ENCODE measurements around the gene PDS5B.

The PDS5B gene

DNA sequence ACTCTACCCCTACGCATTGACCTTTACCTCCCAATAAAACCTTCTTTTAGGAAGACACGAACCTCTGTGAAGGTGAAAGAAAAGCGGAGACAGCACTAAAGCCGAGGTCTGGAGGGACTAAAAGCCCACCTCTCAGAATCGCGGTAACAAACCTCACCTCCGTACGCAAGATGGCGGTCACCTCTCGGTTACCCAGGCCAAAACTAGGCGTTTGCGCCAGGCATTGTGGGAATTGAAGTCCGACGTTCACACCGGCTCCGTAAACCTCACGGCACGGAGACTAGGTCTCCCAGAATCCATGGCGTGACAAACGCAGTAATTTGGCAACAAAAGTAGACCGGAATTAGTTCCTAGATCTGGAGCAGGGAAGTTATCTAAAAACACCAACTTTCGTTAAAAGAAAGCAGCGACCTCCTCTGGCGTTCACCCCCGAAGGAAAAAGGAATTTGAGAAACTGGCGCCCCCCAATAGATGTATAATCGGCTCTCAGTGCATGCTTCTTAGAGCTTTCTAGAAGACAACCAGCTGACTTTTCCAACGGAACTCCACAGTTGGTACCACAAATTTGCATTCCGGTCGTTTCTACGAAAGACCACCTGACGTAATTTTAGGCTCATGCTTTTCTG, 47.5 kb upstream of the PDS5B start, which contains the start of gene N4BP2L2 (continued):
- TF ChIP-seq ZBTB10 (tag by site-specific recombination; IDR thresholded peaks at IDR 0.05) (0 out of 2 replicates have a peak, but pooled peaks have one; percentile 14), ZNF133 (tag by site-specific recombination; IDR thresholded peaks at IDR 0.05) (peak; percentile 100), ZNF169 (tag by site-specific recombination; IDR thresholded peaks at IDR 0.05) (no peak), ZNF555 (tag by site-specific recombination; conservative IDR thresholded peaks at IDR 0.05) (no peak), ZNF350 (tag by site-specific recombination; IDR thresholded peaks at IDR 0.05) (no peak), ZNF24 (tag by site-specific recombination; IDR thresholded peaks at IDR 0.05) (peak; percentile 17; the same call in 1 of the 2 replicates), PRDM6 (tag by site-specific recombination; IDR thresholded peaks at IDR 0.05) (no peak), ZNF654 (tag by site-specific recombination; IDR thresholded peaks at IDR 0.05; ENCODE audit: low read depth) (peak; percentile 45), ZNF501 (tag by site-specific recombination; IDR thresholded peaks at IDR 0.05) (peak; percentile 15), ZNF76 (tag by site-specific recombination; IDR thresholded peaks at IDR 0.05; ENCODE audit: borderline replicate concordance, low read depth) (peak; percentile 94), ZEB2 (tag by site-specific recombination; IDR thresholded peaks at IDR 0.05) (peak; percentile 85), ZNF114 (tag by site-specific recombination; IDR thresholded peaks at IDR 0.05) (no peak), KLF1 (tag by site-specific recombination; IDR thresholded peaks at IDR 0.05) (no peak), ZNF211 (tag by site-specific recombination; IDR thresholded peaks at IDR 0.05; ENCODE audit: low read depth) (no peak), ZNF404 (tag by site-specific recombination; IDR thresholded peaks at IDR 0.05) (no peak), ZNF335 (tag by site-specific recombination; conservative IDR thresholded peaks at IDR 0.05) (peak; percentile 76), ZNF701 (tag by site-specific recombination; IDR thresholded peaks at IDR 0.05) (no peak), CTCF (tag by site-specific recombination; IDR thresholded peaks at IDR 0.05) (peak; percentile 90), KLF7 (tag by site-specific recombination; IDR thresholded peaks at IDR 0.05; ENCODE audit: borderline replicate concordance) (0 out of 2 replicates have a peak, but pooled peaks have one; percentile 36), KLF8 (tag by site-specific recombination; IDR thresholded peaks at IDR 0.05) (peak; percentile 61), ZBTB21 (tag by site-specific recombination; IDR thresholded peaks at IDR 0.05) (no peak), ZNF670 (tag by site-specific recombination; IDR thresholded peaks at IDR 0.05; ENCODE audit: low read depth) (no peak), ZBTB7A (tag by site-specific recombination; IDR thresholded peaks at IDR 0.05; ENCODE audit: low read depth) (no peak; the same call in 1 of the 2 replicates), ZNF610 (tag by site-specific recombination; IDR thresholded peaks at IDR 0.05; ENCODE audit: borderline replicate concordance) (no peak), ZNF157 (tag by site-specific recombination; IDR thresholded peaks at IDR 0.05) (no peak)
- TF ChIP-seq, protein P1, sequence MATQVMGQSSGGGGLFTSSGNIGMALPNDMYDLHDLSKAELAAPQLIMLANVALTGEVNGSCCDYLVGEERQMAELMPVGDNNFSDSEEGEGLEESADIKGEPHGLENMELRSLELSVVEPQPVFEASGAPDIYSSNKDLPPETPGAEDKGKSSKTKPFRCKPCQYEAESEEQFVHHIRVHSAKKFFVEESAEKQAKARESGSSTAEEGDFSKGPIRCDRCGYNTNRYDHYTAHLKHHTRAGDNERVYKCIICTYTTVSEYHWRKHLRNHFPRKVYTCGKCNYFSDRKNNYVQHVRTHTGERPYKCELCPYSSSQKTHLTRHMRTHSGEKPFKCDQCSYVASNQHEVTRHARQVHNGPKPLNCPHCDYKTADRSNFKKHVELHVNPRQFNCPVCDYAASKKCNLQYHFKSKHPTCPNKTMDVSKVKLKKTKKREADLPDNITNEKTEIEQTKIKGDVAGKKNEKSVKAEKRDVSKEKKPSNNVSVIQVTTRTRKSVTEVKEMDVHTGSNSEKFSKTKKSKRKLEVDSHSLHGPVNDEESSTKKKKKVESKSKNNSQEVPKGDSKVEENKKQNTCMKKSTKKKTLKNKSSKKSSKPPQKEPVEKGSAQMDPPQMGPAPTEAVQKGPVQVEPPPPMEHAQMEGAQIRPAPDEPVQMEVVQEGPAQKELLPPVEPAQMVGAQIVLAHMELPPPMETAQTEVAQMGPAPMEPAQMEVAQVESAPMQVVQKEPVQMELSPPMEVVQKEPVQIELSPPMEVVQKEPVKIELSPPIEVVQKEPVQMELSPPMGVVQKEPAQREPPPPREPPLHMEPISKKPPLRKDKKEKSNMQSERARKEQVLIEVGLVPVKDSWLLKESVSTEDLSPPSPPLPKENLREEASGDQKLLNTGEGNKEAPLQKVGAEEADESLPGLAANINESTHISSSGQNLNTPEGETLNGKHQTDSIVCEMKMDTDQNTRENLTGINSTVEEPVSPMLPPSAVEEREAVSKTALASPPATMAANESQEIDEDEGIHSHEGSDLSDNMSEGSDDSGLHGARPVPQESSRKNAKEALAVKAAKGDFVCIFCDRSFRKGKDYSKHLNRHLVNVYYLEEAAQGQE (tag by site-specific recombination; IDR thresholded peaks at IDR 0.05) = no peak
- TF ChIP-seq, protein P2, sequence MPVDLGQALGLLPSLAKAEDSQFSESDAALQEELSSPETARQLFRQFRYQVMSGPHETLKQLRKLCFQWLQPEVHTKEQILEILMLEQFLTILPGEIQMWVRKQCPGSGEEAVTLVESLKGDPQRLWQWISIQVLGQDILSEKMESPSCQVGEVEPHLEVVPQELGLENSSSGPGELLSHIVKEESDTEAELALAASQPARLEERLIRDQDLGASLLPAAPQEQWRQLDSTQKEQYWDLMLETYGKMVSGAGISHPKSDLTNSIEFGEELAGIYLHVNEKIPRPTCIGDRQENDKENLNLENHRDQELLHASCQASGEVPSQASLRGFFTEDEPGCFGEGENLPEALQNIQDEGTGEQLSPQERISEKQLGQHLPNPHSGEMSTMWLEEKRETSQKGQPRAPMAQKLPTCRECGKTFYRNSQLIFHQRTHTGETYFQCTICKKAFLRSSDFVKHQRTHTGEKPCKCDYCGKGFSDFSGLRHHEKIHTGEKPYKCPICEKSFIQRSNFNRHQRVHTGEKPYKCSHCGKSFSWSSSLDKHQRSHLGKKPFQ (tag by site-specific recombination; IDR thresholded peaks at IDR 0.05) = 0 out of 2 replicates have a peak, but pooled peaks have one; percentile 44
- TF ChIP-seq, protein P3, sequence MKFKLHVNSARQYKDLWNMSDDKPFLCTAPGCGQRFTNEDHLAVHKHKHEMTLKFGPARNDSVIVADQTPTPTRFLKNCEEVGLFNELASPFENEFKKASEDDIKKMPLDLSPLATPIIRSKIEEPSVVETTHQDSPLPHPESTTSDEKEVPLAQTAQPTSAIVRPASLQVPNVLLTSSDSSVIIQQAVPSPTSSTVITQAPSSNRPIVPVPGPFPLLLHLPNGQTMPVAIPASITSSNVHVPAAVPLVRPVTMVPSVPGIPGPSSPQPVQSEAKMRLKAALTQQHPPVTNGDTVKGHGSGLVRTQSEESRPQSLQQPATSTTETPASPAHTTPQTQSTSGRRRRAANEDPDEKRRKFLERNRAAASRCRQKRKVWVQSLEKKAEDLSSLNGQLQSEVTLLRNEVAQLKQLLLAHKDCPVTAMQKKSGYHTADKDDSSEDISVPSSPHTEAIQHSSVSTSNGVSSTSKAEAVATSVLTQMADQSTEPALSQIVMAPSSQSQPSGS (tag by site-specific recombination; IDR thresholded peaks at IDR 0.05; ENCODE audit: low read depth) = peak; percentile 38; the same call in 1 of the 2 replicates

Data from HEK293 (cell line).